ENCODE measurements around the gene SPG21.

SPG21 gene

DNA sequence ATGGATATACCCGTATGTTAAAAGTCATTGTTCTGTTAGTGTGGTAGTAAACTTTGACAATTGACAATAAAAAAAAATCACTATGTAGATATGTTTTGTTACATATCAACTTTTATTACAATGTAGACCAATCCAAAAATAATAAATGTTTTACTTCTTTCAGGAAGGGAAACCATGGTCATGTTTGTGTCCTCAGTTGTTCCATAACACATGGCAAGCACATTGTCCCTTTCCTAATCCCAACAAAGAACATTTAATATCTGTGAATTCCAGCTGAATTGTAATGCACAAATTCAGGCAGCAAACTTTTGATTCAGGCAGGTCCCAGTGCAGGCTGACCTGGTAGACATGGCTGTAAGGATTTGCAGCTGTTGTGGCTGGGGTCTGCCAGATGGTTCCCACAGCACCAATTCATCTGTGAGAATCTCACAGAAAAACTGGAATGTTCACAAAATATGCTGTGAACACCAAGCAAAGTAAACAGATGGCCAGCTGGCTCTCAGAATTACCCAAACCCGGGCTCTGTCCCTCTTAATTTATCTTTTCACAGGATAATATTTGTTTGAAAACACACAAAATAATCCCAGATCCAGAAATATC, 1.9 kb upstream of the SPG21 start:
- no peak for DNase-seq (ENCODE audit: low read depth)

DNA sequence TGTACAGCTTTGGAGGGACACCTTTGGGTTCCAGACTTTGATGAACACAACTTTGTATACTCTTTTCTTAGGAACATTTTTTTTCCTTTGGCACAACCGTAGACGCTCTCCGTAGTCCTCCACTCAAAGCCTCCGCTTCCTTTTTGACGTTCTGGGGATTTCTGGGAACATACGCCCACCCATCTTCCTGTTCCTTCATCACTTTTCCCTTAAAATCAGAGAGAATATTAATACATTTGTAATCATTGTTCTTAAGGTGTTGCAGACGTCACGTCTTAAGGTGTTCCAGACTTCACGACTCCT, 405 bp upstream of the SPG21 start:
- DNase-seq (ENCODE audit: low read depth) = no peak

DNA sequence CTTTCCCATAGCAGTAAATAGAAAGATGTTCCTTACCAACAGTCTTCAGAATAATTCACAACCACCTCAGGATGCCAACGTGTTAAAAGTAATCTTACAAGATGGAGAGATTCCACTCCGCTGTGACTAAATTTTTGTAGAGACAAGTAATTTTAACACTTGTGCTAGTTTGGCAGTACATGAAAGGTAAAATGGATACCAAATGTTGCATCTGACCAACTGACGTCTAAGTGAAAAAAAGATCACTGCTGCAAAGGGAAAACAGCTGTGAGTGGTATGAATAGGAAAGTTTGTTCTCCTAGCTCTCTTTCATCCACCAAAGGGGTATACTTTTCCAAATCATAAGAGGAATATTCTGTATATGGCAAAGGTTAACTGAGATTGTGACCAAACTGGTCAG, 2.6 kb downstream of the SPG21 start:
- no peak for DNase-seq (ENCODE audit: low read depth)

DNA sequence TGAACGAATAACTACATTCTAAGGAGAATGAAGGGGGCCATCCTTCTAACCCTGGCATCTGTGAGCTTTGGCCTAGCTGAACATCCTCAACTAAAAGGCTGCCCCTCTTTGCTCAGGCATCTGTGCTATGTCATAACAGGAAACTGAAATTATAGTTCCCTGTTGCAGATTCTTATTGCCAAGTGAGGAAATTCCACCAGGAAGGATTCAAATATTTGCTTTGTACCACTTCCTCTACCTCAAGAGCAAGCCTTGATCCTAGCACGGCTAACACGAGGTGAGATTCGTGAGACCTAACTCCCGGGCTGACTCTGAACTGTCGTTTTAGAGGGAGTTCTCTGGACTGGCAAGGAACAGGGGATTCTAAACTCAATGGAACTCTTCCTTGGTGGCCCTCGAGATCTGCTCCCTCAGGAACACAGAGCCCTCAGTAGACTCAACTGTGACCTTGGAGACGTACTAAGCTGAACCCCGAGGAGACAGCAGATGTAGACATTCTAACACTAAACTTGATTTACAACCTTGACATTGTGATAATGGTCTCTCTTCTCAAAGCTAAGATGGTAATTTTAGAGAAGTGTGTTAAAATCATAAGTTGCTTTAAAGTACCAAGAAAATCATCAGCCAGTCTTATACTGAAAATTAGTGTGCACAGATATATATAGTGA, 4.2 kb downstream of the SPG21 start:
- DNase-seq (ENCODE audit: low read depth) = no peak

DNA sequence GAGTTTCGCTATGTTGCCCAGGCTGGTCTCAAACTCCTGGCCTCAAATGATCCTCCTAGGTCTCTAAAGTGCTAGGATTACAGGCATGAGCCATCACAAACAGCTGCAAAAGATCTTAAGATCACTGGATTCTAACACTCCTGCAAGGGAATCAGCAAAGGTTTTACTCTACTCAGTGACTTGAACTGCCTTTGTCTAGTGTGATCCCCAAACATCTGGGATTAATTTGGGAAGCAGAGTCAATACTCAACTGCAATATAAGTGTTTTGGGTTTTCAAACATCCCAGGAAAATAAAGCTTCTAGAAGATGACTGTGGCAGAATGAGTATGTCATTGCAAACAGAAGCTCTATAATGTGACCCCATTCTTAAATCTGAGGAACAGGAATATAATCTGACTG, 7.2 kb downstream of the SPG21 start:
- no peak for DNase-seq (ENCODE audit: low read depth)

DNA sequence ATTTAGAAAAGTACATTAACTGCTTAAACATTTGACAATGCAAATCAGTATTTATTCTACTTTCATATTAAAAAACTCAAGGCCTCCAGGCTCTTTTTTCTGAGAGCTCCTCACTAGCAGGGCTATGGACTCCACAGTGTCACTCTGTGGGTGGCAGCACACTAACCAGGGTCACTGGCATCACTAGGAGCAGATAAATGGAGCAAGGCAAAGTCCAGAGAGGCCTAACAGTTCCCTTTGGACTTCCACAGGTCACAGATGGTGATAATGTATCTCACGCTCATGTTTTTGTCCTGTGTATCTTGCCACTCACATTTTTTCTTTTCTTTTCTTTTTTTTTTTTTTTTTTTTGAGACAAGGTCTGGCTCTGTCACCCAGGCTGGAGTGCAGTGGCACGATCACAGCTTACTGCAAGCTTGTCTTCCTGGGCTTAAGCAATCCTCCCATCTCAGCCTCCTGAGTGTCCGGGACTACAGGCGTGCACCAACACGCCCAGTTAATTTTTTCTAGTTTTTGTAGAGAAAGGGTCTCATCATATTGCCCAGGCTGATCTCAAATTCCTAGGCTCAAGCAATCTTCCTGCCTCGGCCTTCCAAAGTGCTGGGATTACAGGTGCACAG, 7.8 kb downstream of the SPG21 start:
- no peak for DNase-seq (ENCODE audit: low read depth)

DNA sequence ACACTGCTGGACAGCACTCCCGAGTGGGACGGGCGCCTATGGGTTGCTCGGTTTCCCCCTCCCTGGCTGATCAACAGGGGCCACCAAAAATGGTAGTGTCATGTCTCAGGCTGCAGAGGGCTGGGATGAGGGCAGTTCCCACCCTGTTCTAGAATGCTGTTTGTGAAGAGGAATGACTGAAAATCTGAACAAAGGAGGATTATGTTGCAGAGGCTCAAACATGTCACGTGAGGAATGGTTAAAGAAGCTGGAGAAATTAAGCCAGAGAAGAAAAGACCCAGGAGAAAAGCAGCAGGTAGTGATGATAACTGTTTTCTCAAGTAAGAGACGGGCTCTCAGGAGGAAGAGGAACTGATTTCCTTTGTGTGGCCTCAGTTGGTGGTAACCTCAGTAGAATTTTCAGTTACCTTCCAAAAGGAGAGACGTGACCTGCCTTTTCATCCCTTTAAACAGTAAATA, 10.4 kb downstream of the SPG21 start:
- no peak for DNase-seq (ENCODE audit: low read depth)

DNA sequence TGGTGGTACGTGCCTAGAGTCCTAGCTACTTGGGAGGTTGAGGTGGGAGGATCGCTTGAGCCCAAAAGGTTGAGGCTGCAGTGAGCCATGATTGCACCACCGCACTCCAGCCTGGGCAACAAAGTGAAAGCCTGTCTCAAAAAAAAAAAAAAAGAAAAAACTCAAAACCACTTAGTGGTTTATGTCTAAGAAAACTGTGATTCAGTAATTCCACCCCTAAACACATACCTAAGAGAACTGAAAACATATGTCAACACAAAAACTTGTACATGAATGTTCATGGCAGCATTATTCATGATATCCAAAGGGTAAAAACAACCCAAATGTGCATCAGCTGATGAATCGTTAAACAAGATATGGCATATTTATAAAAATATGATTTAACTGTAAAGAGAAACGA, 14.3 kb downstream of the SPG21 start:
- DNase-seq (ENCODE audit: low read depth) = no peak

DNA sequence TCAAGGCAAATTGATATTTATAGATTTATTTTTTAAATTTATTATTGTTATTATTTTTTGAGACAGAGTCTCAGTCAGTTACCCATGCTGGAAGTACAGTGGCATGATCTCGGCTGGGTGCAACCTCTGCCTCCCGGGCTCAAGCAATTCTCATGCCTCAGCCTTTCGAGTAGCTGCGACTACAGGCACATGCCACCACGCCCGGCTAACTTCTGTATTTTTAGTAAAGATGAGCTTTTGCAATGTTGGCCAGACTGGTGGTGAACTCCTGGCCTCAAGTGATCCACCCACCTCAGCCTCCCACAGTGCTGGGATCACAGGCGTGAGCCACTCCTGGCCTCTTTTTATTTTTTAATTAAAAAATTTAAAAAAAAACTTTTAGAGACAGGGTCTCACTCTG, 19.0 kb downstream of the SPG21 start:
- DNase-seq (ENCODE audit: low read depth) = no peak

DNA sequence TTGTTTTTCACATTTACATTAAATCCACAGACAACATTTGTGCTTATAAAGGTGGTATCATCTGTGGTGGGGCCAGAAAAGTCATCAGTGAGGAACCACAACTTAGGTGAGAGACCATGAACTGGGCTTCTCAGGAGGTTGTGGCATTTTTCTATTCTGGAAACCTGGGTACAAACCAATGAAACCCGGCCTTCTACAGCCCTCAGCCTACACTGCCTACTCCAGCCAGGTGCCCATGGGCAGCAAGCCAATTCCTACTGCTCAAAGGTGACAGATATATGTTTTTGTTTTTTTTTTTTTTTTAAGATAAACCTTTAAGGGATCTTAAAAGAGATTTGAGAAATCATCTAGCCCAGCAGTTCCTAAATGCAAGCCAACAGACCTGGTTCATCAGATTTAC, 20.3 kb downstream of the SPG21 start:
- no peak for DNase-seq (ENCODE audit: low read depth)

DNA sequence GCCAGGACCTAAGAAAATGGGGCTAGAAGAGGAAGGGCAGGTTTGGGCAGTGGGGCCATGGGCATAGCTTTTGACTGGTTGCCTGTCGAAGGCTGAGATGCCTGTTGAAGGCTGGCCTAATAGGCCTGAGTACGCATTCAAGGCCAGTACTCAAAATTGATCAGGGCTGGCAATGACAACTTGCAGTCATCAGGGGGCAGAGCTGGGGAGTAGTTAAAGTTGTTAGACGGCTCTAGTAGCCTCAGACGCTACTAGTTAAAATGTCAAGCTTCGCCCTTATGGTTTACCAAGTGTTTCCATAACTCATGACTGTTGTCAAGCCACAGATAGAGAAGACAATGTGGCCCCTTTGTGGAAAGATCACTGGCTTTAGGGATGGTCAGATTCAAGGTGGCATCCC, 28.7 kb downstream of the SPG21 start:
- no peak for DNase-seq (ENCODE audit: low read depth)

DNA sequence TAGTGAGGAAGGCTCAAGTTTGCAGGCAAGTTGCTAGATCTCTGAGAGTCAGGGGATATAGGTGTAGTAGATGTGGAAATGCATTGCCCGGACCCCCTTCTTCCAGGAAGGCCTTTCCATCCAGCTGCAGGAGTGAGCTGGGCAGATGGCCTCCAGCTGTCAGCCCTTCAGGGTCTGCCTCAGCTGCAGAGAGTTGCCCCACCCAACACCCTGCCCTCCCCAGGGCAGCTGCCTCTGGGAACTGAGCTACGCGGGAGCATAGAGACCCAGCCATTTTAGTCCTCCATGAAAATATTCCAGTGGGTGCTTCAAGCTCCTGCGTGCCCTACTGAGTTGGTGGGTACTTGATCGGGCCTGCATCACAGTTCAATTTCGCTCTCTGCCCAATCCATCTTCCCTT, 29.6 kb downstream of the SPG21 start:
- DNase-seq (ENCODE audit: low read depth) = no peak

DNA sequence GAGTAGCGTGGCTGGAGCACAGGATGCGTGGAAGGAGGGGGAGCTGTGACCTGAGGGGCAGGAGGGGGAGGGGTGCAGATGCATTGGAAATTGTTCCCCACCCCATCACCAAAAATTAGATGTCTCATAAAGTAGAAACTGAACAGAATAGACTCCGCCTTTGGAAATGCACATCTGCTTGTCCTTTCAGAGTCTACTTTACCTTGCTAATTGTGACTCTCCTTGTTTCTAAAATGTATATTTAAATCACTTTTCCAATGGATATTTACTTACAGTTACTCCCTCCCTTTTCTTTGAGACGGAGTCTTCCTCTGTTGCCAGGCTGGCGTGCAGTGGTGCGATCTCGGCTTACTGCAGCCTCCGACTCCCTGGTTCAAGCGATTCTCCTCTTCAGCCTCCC, 30.6 kb downstream of the SPG21 start:
- no peak for DNase-seq (ENCODE audit: low read depth)

DNA sequence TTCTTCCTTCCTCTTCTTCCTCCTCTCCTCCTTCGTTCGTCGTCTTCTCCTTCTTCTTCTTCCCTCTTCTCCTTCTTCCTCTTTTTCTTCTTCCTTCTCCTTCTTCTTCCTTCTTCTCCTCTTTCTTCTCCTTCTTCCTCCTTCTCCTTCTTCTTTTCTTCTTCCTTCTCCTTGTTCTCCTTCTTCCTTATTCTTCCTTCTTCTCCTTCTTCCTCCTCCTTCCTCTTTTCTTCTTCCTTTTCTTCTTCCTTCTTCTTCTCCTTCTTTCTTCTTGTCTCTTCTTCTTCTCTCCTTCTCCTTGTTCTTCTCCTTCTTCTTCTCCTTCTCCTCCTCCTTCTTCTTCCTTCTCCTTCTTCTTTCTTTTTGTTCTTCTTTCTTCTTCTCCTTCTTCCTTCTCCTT, 35.3 kb downstream of the SPG21 start:
- no peak for DNase-seq (ENCODE audit: low read depth)

DNA sequence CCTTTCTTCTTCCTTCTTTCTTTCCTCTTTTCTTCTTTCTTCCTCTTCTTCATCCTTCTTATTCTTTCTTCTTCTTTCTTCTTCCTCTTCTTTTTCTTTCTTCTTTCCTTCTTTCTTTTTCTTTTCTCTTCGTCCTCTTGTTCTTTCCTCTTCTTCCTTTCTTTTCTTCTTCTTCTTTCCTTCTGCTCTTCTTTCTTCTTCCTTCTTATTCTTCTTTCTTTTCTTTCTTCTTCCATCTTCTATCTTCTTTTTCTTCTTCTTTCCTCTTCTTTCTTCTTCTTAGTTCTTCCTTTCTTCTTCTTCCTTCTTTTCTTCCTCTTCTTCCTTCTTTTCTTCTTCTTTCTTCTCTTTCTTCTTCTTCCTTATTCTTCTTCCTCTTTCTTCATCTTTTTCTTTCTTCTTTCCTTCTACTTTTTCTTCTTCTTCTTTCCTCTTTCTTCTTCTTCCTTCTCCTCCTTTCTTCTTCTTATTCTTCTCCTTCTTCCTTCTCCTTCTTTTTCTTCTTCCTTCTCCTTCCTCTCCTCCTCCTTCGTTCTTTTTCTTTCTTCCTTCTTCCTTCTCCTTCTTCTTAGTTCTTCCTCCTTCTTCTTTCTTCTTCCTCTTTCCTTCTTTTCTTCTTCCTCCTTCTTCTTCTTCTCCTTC, 37.8 kb downstream of the SPG21 start:
- DNase-seq (ENCODE audit: low read depth) = no peak

DNA sequence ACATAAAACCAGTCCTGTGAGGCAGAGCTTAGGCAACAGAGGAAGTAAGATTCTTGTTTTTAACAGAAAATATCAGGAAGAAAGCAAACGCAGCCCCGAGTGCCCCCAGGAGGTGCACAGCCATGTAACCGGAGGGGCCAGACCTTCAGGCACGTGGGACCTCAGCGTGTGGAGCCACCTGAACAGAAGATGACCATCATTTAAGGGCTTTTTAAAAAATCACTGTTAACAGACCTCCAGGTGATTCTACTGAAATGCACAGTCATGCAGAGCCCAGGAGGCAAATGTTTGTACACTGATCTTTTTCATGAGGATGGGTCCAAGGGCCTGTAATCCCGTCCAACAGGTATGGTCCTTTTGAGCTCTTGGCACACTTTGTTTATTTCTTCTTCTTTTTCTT, 38.8 kb downstream of the SPG21 start:
- no peak for DNase-seq (ENCODE audit: low read depth)

DNA sequence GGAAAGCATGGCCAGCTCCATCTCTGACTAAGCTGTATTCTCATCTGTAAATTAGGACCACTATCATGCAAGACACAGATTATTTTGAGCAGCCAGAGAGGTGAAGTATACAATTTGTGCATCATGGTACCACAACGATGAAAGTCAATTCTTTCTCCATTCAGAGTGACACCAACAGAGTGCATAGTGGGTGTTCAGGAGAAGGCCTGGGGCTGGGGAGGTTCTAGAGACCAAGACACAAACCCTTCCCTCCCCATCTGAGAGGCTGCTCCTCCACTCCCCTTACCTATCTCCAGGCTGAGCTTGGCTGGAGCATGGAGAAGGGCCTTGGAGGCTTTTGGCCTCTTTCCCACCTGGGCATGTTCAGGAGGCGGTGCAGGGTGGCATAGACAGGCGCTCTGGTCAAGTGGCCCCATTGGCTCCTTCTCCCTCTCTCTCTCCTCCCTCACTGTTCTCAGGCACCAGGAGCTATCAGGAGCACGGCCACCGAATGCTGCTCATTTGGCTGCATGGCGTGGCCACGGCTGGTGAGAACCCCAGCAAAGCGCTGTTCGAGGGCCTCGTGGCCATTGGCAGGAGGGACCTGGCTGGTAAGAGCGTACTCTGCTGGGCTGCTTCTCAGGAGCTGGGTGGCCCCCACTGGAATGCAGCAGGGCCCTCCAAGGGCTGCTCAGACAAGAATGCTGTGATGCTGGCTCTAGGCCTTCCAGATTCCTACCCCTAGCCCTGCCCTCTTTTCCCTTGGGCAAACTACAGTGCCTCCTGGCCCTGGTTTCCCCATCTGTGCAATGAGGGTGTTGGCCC, 40.1 kb downstream of the SPG21 start:
- no peak for DNase-seq (ENCODE audit: low read depth)

DNA sequence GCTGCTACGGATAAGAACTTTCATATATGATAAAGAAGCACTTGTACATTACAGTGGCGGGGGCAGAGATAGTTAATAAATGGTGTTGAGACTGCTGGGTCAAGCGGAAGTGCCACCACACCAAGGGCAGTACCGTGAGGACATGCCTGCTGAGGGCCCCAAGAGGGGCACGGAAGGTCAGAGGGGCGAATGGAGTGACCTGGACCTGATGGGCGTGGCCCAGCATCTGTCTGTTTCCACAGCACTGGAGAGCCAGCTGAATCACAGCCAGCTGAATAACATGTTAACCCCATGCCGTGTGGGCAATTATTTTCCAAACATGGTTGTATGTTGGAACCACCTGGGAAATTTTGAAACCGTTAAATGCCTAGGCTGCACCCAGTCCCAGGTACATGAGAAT, 40.8 kb downstream of the SPG21 start:
- no peak for DNase-seq (ENCODE audit: low read depth)

DNA sequence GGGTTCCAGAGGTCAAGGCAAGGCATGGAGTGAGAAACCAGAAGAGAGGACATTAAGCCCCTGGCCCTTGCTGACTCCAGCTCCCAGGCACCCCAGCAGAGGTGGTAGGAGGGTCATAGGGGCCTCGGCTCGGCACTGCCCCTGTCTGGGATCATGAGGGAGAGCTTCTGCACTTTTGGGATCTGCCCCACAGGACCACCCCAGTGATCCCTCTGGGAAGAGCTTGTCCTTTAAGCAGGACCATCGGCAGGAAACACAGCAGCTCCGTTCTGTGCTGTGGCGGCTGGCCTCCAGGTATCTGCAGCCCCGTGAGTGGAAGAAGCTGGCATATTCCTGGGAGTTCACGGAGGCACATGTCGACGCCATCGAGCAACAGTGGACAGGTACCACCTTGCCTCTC, 42.5 kb downstream of the SPG21 start:
- no peak for DNase-seq (ENCODE audit: low read depth)

DNA sequence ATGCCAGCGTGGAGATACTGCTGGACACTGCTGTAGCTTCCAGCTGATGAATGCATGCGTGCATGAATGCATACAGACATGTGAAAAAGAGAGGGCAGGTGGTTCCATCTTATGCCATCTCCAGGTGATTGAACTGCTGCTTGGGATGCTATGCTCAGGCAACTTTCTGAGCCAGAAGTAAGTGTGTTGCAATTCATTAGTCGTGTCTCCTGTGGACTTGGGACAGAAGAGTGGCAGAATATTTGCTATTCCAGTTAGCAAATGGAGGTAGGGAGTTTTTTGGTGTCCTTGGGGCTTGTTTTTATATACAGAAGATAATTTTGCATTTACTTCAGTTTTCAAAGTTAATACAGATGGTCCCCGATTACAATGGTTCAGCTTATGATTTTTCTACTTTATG, 44.8 kb downstream of the SPG21 start:
- no peak for DNase-seq (ENCODE audit: low read depth)

DNA sequence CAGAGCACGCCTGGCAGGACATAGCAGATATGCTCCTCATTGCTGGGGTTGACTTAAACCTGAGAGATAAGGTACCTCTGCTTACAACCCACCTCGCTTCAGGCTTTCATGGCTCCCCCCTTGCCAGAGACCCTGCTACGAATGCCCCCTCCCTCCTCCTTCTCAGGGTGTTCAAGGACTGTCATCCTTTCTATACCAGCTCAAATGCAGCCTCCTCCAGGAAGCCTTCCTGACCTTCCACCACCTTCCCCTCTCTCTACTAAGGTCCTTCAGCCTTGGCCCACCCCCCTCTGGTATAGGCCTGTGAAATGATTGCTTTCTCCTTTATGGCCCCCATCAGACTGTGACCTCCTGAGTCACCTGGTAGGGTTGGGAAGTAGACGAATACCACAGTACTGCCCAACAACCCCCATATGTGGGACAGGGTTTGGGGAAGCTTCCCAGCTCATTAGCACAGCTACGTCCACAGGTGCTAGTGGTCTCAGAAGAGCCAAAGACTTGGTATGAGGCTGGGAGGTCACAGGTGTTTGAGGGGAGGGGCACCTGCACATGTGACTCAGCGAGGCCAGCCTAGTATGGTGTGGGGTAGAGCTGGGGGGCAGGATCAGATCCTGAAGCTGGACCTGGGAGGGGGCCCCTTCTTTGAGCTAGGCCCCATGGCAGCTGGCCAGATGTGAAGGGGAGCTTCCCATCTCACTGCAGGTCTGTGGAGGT, 46.0 kb downstream of the SPG21 start:
- DNase-seq (ENCODE audit: low read depth) = no peak

DNA sequence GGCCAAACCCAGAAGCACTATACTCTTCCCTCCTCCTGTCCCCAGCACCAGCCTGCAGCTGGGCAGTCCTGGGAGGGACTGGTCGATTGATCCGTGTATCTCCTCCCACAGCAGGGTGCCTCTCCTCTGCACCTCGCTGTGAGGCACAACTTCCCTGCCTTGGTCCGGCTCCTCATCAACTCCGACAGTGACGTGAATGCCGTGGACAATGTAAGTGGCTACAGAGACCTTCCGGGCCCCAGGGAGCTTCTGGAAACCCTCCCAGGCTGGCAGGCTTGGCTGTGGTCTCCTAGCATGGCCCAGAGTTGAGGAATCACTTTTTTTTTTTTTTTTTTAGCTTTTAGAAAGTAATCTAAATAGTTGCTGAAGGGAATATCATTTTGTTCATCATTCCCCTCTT, 47.4 kb downstream of the SPG21 start:
- no peak for DNase-seq (ENCODE audit: low read depth)

Measured in activated T-helper 1 cell treated with Interleukin-2 at 50 U/mL for 16 hours (primary cell).